Measurements from ENCODE around the gene NCOA6.

GRCh38 chr20:34797012-34797995 lies 28.1 kb downstream of the NCOA6 start:
- TF ChIP-seq GATA2 (IDR thresholded peaks at IDR 0.05; ENCODE audit: low read depth, low read length) (no peak), GATA3 (IDR thresholded peaks at IDR 0.05; ENCODE audit: low read depth, low read length) (no peak)
